Right lung (tissue), 5 donors: ENCODE data around the gene PPP1R1B. TPM values are rescaled to one million over a fixed set of nuclear protein-coding genes. Genes with fewer than 3 reads are reported as not detected.

Source experiments
- DNase-seq, 2 donors: peaks; one replicate each; pipeline ENCODE4 v3.0.0-alpha.2; 2013
- polyA plus RNA-seq, 5 donors: library from polyadenylated mRNA; unstranded; fragments of 120-200 nt; gene quantifications; one replicate each; pipeline versions ENCODE4 v1.2.1 to v1.2.3, GENCODE V29; 2013; ENCODE audit warnings: inconsistent platforms in 1 of 5, low replicate concordance in 1 of 5; ENCODE audit not compliant: insufficient read length in 5 of 5, insufficient read depth in 1 of 5

PPP1R1B gene
- polyA plus RNA-seq, 5 donors, result 48.3 to 68.1 (median 60.1) TPM

DNA sequence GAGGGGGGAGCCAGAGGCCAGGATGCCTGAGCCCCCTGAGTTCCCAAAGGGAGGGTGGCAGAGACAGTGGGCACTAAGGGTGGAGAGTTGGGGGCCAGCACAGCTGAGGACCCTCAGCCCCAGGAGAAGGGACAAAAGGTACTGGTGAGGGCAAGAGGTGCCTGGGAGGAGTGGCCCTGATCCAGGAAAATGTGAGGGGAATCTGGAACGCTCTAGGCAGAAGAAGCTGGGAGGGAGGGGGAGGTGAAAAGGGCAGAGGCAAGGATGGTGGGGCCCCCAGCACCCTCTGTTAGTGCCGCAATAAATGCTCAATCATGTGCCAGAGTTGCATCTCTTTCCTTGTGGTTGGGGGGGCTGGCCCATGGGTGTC is 39.5 kb downstream of the PPP1R1B start:
- DNase-seq, result no peak

DNA sequence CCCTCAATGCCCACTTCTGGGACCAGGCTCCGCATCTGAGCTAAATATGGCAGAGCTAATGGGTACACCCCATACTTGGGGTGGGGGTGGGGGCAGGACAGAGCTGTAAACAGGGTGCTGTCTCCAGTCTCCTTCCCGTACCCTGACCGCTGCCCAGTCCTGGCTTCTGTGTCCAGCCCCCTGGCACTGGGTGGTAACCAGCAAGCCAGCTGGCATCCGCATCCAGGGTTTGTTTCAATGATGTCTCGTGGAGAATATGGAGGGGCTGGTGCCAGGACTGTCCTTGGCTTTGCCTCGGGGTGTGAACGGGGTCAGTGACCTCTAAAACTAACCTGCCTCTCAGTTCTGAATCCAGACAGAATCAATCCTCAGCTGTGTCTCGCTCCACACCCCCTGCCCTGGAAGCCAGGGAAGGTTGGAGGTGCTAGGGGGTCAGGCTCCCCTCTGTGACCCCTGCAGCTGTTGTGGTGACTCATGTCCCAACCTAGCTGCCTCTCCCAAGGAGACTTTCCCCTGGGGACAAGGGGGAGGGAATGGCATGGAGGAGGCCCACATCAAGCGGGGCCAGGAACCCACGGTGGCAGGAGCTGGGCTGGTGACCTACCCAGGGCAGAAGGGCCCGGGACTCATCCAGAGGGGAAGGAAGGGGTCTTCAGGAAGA is 40.0 kb downstream of the PPP1R1B start:
- no peak for DNase-seq

- DNase-seq, result no peak
Measured at GRCh38 chr17:39667262-39667944, 40.7 kb downstream of the PPP1R1B start.

DNA sequence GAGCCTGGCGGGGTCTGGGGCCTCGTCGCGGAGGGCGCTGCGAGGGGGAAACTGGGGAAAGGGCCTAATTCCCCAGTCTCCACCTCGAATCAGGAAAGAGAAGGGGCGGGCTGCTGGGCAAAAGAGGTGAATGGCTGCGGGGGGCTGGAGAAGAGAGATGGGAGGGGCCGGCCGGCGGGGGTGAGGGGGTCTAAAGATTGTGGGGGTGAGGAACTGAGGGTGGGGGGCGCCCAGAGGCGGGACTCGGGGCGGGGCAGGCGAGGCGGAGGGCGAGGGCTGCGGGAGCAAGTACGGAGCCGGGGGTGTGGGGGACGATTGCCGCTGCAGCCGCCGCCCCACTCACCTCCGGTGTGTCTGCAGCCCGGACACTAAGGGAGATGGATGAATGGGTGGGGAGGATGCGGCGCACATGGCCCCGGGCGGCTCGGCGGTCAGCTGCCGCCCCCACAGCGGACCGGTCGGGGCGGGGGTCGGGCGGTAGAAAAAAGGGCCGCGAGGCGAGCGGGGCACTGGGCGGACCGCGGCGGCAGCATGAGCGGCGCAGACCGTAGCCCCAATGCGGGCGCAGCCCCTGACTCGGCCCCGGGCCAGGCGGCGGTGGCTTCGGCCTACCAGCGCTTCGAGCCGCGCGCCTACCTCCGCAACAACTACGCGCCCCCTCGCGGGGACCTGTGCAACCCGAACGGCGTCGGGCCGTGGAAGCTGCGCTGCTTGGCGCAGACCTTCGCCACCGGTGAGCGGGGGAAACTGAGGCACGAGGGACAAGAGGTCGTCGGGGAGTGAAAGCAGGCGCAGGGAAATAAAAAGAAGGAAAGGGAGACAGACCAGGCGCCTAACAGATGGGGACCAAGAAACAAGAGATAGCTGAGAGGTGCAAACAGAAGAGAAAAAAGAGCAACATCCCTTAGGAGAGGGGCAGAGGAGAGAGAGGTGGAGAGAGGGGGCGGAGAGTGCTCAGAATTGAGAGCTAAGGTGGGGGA is 41.5 kb downstream of the PPP1R1B start, which contains the start of gene PNMT:
Gene PNMT (plus strand): TSS at position 509 of the 980 bp plus-strand sequence. CDS start 23 bp downstream, at position 532.
- peak in 1 of 2 donors; percentile 62 for DNase-seq

DNA sequence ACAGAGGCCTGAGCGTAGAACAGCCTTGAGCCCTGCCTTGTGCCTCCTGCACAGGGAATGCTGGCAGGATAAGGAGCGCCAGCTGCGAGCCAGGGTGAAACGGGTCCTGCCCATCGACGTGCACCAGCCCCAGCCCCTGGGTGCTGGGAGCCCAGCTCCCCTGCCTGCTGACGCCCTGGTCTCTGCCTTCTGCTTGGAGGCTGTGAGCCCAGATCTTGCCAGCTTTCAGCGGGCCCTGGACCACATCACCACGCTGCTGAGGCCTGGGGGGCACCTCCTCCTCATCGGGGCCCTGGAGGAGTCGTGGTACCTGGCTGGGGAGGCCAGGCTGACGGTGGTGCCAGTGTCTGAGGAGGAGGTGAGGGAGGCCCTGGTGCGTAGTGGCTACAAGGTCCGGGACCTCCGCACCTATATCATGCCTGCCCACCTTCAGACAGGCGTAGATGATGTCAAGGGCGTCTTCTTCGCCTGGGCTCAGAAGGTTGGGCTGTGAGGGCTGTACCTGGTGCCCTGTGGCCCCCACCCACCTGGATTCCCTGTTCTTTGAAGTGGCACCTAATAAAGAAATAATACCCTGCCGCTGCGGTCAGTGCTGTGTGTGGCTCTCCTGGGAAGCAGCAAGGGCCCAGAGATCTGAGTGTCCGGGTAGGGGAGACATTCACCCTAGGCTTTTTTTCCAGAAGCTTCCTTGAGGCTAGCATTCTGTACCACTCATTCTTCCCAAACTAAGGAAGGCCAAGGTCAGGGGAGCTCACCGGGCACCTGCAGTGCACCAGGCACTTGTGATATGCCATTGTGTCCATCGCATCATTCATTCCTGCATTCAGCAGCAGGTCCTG is 43.4 kb downstream of the PPP1R1B start:
- DNase-seq, result no peak

DNA sequence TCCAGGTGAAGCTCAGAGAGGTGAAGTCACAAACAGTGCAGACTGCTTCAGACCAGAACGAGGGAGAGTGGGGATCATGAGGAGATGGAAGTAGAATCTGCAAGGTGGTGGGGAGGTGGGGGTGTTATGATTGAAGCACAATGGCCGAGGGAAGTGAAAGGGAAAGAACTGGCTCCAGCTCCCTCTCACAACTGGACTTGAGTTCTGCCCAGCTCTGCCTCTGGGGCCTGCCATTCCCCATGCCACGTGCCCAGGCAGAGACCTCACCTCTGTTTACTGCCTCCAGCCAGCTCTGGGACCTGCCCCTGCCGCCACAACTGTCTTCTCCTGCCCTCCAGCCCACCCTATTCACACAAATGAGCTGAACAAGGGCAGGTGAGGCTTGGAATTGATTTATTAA is 44.0 kb downstream of the PPP1R1B start:
- no peak for DNase-seq

- no peak for DNase-seq
Measured at GRCh38 chr17:39671651-39672521, 45.1 kb downstream of the PPP1R1B start.

DNA sequence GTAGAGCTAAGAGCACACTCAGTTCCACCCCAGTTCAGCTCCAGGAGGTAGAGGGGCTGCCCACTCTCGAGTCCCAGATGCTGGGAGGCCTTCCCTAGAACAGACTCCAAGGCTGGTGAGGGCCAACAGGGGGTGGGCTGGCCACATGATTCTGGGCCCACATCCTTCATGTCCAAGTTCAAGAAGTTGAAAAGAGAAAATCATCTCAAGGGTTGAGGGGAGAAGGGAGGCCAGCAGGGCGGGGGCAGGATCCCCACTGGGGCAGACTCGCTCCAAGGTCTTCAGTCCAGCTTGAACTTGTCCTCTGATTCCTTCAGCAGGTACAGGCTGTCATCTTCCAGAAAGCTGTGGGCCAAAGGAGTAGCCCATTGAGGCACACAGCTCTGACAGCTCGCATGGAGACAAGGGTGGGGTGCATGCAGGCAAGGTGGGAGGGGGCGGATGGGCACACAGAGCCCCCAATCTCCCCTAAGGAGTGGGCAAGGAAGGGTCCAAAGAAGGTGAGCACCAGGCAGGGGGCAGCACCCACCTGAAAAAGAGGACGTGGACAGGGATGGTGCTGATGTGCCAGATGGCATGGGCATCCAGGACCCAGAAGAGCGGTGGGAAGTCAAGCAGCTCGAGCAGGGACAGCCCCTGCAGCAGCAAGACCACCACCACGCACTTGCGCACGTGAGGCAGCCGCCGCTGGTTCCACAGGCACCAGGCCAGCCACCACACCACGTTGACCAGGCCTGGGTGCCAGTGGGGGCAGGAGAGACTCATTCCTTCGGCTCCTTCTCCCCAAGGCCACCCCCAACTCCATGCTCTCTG is 46.0 kb downstream of the PPP1R1B start:
- no peak for DNase-seq

GRCh38 chr17:39673335-39674081 is 46.8 kb downstream of the PPP1R1B start:
- DNase-seq, result no peak

GRCh38 chr17:39674179-39674578 is 47.4 kb downstream of the PPP1R1B start:
- DNase-seq, result no peak

GRCh38 chr17:39674702-39675389 is 48.1 kb downstream of the PPP1R1B start:
- DNase-seq, result peak in 1 of 2 donors; percentile 62

- no peak for DNase-seq
Measured at GRCh38 chr17:39675390-39676082, 48.8 kb downstream of the PPP1R1B start.

GRCh38 chr17:39676198-39676819 is 49.6 kb downstream of the PPP1R1B start:
- peak; percentile 67 to 73 for DNase-seq

GRCh38 chr17:39677072-39677471 is 50.3 kb downstream of the PPP1R1B start:
- no peak for DNase-seq

GRCh38 chr17:39677542-39678339 is 51.0 kb downstream of the PPP1R1B start:
- peak; percentile 69 to 76 for DNase-seq
